CD4-positive, alpha-beta T cell treated with Interleukin-10 for 1 hour (primary cell): ENCODE measurements around the gene KIF25.

Experiments used
- DNase-seq: peaks from one replicate; pipeline ENCODE4 v3.0.0-alpha.2; 2020

The KIF25 gene

DNA sequence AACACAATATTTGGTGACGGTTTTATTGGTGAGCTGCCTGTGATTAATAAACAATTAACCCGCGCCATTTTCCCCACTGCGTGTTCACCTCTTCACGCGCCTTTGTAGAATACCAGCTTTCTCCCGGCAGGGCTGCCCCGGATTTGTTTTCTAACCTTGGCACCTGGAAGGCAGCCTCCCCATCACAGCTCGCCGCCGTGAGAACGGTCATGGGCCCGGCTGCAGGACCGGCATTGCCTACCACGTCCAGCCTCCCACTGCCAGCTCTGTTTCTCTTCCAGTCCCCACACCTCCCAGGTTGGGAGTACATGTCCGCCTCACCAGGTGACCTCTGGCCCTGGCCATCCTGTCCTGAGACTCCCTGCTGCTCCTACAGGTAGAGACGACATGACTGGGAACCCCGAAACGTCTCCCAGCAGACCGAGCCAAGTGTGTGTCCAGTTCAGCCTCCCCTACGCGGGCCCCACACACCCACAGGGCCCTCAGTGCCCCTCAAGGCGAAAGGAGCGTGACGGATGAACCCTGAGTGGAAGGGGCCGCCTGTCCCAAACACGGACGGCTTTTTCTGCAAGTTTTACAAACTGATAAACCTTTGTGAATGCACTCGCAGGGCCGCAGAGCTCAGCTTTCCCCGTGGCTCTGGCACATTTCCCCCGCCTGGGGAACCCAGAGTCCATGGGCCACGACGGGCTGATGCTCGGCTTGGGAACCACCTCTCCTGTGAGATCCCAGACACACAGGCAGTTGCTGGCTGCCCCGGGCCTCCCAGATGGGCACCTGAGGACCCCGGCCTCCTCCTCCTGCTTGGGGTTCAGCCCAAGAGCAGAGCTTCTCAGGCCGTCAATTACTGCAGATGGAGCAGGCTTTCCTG is 55.9 kb downstream of the KIF25 start:
- DNase-seq = no peak

DNA sequence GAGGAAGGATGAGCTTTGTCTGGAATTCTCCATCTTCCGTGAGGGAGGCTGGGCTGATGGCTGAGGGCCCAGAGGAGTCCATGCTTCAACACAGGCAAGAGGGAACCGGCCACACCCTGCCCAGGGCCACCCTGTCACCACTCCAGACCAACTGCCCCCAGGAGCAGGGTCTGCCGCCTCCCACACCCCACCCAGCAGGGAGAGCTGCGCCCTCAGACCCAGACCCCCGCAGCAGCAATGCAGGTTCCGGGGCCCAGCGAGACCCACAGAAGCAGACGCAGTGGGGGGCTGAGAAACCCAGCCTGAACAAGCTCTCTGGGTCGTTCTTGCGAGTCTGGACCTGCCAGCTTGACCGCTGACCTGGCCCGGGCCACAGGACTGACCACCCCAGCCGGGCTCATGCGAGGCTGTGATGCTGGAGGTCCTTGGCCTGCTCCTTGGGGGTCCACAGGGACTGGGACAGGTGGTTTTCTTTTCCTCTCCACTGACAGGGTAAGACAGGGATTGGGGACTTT is 56.5 kb downstream of the KIF25 start:
- DNase-seq = no peak

DNA sequence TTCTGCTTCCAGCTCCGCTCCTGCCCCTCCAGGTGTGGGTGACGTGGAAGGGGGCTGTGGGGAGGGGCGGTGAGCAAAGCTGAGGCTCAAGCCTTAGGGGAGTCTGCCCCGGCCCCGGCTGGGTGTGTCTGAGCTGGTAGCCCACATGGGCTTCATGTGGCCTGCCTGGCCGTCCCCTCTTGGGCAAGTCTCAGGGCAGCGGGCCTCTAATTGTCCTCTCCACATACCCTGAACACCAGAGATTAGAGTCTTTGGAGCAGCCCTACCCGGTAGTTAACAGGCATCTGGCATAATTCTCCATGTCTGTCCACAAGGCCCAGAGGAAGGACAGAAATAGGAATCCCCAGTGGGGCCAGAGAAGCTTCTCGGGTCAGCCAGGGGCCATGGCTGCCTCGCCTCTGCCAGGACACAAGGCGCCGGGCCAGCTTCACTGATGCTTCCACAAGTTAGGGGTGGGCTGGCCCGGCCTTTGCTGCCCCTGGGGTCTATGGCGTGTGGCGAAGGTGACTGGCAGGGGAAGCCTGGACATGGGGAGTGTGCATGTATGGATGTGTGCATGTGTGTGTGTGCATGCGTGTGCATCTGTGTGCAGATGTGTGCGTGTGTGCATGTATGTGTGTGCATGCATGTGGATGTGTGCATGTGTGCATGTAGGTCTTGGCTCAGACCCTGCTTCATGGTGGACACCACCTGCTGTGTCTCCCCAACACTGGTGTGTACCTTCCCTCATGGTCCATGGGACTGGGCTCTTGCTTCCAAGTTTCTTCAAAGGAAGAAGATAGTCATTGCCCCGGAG is 57.5 kb downstream of the KIF25 start:
- no peak for DNase-seq

DNA sequence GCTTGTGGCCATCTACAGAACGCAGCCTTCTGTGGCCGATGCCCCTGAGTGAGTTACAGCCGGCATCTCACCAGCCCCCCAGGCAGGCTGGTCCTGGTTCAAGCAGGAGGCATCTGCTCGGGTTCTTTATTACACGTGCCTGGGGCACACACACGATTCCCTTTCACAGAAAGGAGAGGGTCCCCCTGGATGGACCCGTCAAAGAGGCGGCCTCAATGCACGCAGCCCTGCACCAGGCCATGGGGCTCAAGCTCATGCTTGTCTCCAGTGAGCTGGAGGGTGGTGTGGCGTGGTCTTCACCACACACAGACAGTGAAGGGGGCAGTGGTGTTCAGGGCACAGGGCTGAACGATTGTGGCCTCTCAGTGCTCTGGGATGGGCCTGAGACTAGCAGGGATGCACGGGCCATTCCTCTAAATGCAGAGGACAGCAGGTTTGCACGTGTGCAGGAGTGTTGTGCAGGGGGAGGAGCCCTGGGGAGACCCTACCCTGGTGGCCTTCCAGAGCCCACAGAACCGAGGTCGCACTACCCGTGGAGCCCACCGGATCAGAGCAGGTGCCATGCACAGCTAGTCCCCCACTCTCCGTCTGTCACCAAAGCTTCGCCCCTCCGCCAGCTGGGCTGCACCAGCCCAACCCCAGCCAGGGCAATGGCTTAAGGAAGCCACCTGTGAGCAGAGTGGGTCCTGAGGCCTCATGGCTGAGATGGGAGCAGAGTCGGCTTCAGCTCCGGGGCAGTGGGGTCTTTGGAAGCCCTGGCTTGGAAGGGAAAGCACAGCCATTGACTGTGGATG is 58.4 kb downstream of the KIF25 start:
- DNase-seq = no peak

DNA sequence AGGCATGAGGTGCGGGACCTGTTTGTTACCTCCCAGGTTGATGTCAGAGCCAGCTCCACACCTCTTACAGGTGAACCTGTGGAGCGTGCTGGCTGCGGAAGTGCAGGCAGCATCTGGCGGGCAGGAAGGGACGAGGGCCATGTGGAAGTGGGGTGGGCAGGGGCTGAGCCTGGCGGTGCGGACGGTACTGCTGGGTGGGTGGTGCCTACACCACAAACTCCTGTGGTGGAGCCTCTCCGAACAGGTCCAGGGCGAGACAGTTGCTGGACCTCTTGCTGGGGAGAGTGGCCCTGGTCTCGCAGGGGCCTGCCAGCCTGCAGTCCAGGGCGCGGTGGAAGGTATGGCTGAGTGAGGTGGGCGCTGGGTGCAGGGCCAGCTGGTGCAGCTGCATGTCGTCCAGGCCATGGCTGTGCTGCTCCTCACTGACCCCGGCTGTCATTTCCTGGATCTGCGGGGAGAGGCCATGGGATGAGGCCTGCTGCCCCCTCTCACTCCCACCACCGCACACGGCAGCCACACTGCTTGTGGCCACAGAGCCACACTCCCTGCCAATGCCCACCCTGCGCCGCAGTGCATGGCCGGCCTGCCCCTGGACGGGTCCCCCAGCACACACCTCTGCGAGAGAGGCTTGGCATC is 59.5 kb downstream of the KIF25 start:
- DNase-seq = no peak

DNA sequence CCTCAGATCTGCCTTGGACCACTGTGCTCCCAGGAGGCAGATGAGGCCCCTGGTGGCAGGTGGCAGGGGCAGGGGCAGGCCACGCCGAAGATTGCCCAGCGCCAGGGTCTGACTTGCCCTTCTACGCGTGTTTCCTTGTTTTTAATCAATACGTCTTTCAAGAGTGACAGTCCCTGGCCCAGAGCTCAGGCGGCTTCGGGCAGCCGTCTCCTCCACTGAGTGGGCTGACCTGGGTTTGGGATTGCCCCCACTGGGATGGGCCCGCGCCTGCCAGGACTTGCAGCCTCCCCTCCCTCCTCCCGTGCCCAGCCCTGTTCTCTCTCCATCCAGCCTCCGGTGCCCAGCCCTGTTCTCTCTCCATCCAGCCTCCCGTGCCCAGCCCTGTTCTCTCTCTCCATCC is 60.4 kb downstream of the KIF25 start:
- DNase-seq = no peak

DNA sequence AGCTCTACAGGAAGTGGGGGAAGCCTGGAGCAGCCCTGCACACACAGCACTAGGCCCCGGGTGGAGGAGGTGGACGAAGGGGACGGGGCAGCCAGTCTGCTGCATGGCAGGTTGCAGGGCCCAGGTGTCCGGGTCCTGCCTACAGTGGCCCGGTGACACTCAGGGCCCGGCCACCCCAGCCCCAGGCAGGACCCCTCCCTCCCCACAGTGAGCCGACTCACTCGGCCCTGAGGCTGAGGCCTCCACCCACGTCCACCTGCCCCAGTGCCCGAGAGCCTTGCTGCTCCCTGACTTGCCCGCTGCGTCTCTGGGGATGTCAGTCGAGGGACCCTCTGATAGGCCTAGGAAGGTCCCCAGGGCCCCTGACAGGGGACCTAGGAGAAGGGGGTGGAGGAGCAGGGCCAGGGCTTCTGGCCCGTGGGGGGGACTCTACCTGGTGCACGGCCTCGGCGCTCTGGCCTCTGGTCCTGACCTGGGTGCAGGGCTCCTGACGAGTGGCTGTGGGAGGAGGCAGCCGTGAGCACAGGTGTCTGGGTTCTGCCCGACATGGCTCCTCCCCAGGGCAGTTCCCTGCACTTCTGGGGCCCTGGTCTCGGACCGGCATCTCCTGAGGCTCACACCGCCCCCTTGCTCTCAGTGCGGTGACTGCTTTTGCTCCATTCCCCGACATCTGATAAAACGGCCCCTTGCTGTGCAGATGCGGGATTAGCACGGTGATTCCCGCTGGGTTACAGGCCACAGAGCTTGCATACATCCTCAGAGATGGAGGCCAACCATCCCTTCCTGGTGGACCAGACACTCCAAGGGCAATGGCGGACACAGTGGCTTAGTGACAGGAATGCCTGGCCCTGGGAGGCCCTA is 61.5 kb downstream of the KIF25 start:
- DNase-seq = no peak

DNA sequence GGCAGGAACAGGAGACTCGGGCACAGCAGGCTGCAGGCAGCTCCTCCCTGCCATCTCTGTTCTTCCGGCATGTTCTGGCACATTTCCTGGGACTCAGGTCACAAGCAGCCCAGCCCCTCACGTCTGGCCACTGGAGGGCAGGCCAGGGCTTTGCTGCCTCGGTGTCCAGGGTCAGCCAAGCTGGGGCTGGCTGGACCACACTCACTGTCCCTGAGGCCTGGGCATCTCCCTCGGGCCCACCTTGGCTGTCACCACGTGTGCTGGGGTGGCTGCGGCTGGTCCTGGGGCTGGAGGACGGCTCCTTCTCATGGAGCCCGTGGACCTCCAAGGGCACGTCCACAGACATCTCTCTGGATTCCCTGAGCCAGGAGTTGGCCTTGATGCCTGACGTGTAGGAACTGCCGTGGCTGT is 63.1 kb downstream of the KIF25 start:
- no peak for DNase-seq

DNA sequence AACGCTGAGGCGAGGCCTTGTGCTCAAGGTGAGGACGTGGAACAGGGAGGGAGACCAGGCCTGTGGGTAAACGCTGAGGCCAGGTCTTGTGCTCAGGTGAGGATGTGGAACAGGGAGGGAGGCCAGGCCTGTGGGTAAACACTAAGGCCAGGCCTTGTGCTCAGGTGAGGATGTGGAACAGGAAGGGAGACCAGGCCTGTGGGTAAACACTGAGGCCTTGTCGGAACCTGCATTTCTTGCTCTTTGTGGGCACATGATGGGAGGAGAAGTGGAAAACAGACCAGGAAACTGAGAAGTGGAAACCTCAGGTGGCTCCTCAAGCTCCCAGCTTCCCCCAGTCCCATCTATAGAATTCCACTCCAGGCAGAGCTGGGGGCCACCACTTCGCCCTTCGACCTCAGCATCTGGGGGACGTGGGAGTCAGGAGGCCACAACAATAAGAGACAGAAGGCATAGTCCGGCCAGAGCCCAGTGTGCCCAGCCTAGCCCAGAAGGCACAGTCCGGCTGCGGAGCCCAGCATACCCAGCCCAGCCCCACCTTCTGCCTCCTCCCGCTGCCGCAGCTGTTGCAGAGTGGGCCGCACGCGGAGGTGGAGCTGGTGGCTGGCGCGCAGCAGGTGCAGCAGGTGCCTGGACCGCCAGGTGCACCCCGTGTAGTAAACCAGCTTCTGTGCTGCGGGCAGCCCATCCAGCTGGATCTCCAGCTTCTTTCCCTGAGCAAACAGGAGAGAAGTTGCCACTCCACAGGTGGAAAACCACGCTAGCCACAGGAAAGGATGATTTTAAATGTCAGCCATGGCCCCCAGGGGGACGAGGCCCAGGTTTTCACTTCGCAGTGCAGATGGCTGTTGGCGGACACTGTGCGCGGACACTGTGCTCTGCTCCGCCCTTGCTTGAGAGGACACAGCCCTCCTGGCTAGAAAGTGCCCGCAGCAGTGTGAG is 64.1 kb downstream of the KIF25 start:
- DNase-seq = no peak

DNA sequence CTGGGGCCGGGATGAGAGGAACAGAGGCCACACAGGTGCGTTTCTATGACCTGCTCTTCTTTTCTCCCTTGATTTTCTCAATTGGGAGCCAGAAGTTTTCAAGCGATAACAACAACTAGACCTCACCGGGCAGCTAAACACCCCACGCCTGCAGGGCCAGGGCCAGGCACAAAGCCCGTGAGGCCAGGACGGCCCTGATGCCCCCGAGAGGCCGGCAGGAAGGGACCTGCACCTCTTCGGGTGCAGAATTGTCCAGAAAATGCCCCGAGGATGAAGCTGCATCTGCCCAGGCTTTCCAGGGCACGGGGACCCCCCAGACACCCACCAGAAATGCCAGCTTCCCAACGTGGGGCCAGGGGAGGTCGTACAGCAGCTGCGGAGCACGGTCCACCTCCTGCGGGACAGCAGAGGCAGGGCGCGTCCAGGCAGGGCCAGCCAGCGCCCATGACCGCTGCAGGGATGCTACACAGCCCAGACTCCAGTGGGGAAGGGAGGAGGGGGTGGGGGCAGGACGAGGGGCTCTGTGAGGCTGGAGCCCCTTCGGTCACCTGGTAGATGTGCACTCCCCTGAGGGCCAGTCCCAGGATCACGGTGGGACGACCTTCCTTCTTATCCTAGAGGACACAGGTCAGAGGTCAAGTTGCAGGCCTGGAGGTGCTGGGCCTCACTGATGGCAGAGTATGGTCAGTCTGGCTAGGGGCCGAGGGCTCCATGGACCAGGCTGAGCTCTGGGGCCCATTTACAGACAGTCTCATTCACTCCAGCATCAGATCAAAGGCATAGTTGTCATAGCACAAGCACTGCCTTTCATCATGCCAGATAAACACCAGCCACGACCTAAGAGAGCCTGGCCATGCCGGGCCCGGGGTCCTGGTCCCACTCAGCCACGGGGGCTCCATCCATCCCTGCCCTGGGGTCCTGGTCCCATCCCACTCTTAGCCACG is 65.1 kb downstream of the KIF25 start:
- no peak for DNase-seq

DNA sequence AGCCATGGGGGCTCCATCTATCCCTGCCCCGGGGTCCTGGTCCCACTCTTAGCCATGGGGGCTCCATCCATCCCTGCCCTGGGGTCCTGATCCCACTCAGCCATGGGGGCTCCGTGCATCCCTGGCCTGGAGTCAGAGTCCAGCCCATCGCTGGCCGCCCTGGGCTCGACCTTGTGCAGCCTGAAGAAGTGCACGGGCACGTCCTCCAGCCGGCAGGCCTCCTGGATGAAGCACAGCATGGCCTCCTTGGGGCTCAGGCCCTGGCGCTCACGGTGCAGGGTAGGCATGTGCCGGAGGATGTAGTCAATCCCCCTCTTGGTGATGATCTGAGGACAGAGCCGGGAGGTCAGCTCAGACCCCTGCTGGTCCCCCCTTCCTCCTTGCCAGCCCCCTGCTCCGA is 66.0 kb downstream of the KIF25 start:
- no peak for DNase-seq

DNA sequence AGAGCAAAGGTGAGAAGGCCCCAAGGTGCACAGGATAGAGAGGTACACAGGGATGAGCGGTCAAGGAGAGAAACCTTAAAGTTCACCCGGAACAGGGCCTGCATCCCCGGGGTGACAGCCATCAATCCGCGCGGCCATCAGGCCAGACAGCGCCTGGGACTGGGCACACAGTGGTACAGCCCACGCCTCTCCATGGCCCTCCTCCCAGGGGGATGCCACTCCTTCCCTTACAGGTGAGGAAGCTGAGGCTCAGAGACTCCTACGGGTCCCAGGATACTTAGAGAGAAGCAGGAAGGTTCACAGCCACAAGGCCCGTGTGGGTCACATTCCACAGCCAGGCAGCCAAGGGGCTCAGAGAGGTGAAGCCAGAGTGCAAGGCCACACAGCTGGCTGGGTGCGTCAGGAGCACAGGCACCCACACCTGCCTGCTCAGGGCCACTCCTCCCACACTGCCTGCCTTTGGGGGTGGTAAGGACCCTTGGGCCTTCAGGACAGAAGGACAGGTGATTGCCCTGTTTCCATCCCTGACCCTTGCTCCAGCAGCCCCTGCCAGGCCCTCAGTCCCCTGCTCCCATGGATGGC is 66.8 kb downstream of the KIF25 start:
- no peak for DNase-seq

DNA sequence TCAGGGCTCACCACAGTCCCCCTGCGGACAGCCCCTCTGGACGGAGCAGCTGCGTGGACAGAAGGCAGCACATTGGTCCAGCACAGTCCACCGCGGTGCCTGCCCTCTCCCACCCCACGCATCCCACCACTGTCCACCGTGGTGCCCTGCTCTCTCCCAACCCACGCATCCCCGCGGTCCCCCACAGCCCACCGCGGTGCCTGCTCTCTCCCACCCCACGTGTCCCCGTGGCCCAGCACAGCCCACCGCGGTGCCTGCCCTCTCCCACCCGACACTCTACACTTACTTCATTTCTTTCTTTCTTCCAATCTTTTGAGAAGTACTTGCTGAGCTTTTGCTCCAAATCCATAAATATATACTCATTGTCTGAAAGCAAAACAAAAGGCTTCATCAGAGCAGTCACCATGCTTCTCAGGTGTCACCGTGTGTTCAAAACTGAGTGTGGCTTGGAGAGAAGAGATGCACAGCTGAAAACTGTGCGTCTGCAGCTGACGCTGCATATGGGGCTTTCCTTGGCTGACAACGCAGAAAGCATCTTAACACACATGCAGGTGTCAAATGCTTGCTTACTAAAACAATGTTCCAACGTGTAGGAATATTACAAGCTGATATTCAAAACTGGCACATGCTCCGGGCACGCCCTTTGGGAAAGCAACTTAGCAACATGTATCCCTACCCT is 69.7 kb downstream of the KIF25 start:
- DNase-seq = no peak

DNA sequence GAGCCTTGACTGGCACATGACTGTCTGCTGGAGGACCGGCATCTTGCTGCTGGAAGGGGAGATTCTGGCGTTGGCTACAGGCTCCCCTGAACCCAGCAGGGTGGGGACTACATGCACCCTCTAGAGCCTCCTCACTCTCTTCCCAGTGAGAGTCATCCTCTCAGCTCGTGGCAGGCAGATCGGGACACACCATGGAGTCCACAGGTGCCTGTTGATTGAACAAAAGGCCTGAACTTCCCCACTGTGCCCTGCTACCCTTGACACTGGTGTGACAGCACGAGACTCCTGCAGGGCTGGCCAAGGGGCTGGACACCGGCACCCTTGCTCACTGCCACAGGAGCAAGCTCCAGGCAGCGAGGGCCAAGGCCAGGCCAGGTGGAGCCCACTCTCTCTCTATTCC is 73.3 kb downstream of the KIF25 start:
- DNase-seq = no peak

DNA sequence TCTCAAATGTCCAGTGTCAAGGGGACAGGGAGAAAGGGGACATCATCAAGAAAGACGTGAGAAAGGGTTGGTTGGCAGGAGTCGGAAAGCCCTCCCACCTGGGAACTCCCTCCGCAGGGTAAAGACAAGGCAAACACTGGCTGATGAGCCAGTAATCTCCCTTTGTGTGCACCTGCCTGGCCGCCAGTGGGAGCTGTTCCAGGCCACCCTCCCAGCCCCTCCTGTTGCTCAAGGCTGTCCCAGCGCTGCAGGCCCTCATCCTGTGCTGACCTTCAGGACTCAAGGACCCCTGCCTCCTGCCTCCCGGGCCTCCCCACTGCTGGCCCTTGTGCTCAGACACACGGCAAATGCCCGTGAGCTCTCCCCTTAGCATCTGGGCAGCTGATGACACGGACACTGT is 74.1 kb downstream of the KIF25 start:
- no peak for DNase-seq

DNA sequence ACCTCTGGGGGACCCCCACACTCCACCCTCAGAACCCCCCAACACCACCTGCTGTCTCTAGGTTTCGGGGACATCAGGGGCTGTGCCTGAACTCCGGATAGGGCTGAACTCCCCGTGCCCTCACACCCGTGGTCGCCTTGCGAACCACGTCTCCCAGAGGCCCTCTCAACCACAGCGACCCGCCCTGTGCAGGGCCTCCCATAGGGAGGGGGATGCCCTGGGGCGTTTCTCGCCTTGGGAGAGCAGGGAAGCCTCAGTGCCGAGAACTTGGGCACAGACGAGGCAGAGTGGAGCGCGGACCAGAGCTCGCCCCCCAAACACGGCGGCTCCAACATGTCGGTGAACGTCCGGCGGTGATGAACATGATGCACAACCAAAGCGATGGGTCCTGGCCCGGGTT is 74.8 kb downstream of the KIF25 start:
- DNase-seq = no peak

DNA sequence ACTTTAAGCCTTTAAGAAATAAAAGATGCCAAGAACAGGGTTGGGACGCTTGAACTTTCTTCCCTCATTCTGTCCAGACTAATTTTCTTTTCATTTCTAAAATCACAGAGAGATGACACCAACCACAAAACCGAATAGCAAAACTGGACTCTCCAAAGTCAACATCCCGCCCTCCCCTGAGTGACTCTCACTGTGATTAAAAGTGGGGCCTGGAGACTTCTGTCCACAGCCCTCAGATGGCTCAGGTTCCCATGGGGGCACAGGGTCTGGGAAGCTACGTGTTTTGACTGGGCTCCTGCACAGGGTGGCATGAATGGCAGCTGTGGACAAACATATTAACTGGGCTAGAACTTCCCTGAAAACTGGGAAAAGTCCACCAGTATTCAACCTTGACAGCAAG is 75.3 kb downstream of the KIF25 start:
- DNase-seq = no peak
